ENCODE measurements around the gene TEAD4. TPM values are rescaled to one million over a fixed set of nuclear protein-coding genes. Genes with fewer than 3 reads are reported as not detected.

Gene TEAD4
- total RNA-seq, 1 experiment from 2014 or later = 33.8 TPM

- DNase-seq (ENCODE audit: unreplicated experiment) = no peak
- ChIA-PET POLR2A (no interaction called here), CTCF (no interaction called here)
- no peak for TF ChIP-seq CTCF (IDR thresholded peaks at IDR 0.05; ENCODE audit: unreplicated experiment)
- Mint-ChIP-seq H3K4me1 (ENCODE audit: insufficient read depth, unreplicated experiment) (peaks cover 10% of the 10 kb centered on the region), H3K27me3 (ENCODE audit: insufficient read depth, unreplicated experiment) (peaks cover under 1% of the 10 kb centered on the region), H3K27ac (ENCODE audit: low read depth, unreplicated experiment) (no peak overlapping the region), H3K36me3 (ENCODE audit: insufficient read depth, unreplicated experiment) (peaks cover 15% of the 10 kb centered on the region), H3K9me3 (ENCODE audit: unreplicated experiment) (no peaks in the 10 kb centered on the region), H3K4me3 (ENCODE audit: unreplicated experiment) (no peak overlapping the region)
- BruUV-seq (replicated peaks) = no TSS peak
- intact Hi-C loops (cut with micrococcal nuclease) = no loop called here
Observed at GRCh38 chr12:3044141-3044630, 85.0 kb downstream of the TEAD4 start.

- intact Hi-C loops (cut with micrococcal nuclease) = no loop called here
- ChIA-PET POLR2A (interaction anchor here (0.7 kb wide), 1 partner anchor 110 kb away, joined by 3 read pairs; no protein-coding TSS in a partner anchor), CTCF (interaction anchor here (0.5 kb wide), 1 partner anchor 39 kb away, joined by 3 read pairs; no protein-coding TSS in a partner anchor)
- Mint-ChIP-seq H3K9me3 (ENCODE audit: unreplicated experiment) (no peaks in the 10 kb centered on the region), H3K27ac (ENCODE audit: low read depth, unreplicated experiment) (no peak overlapping the region), H3K4me3 (ENCODE audit: unreplicated experiment) (no peak overlapping the region), H3K27me3 (ENCODE audit: insufficient read depth, unreplicated experiment) (peaks cover 14% of the 10 kb centered on the region), H3K4me1 (ENCODE audit: insufficient read depth, unreplicated experiment) (peaks cover 14% of the 10 kb centered on the region), H3K36me3 (ENCODE audit: insufficient read depth, unreplicated experiment) (peaks cover 5% of the 10 kb centered on the region)
- BruUV-seq (replicated peaks) = no TSS peak
- no peak for TF ChIP-seq CTCF (IDR thresholded peaks at IDR 0.05; ENCODE audit: unreplicated experiment)
- no peak for DNase-seq (ENCODE audit: unreplicated experiment)
Observed at GRCh38 chr12:3045494-3045893, 86.3 kb downstream of the TEAD4 start.

- H3K4me1 Mint-ChIP-seq (ENCODE audit: insufficient read depth, unreplicated experiment) = peaks cover 18% of the 10 kb centered on the region
- intact Hi-C loops (cut with micrococcal nuclease) = no loop called here
- no peaks in the 10 kb centered on the region for H3K36me3 Mint-ChIP-seq (ENCODE audit: insufficient read depth, unreplicated experiment)
- TF ChIP-seq CTCF (IDR thresholded peaks at IDR 0.05; ENCODE audit: unreplicated experiment) = no peak
- POLR2A ChIA-PET = no interaction called here
- H3K27ac Mint-ChIP-seq (ENCODE audit: low read depth, unreplicated experiment) = no peak overlapping the region
- no peaks in the 10 kb centered on the region for H3K9me3 Mint-ChIP-seq (ENCODE audit: unreplicated experiment)
- peaks cover 18% of the 10 kb centered on the region for H3K27me3 Mint-ChIP-seq (ENCODE audit: insufficient read depth, unreplicated experiment)
- BruUV-seq (replicated peaks) = no TSS peak
- H3K4me3 Mint-ChIP-seq (ENCODE audit: unreplicated experiment) = no peak overlapping the region
- no peak for DNase-seq (ENCODE audit: unreplicated experiment)
- CTCF ChIA-PET = interaction anchor here (0.6 kb wide), 2 partner anchors 111 to 1062 kb away, joined by 3 read pairs; no protein-coding TSS in a partner anchor
Observed at GRCh38 chr12:3045989-3046388, 86.8 kb downstream of the TEAD4 start.

DNA sequence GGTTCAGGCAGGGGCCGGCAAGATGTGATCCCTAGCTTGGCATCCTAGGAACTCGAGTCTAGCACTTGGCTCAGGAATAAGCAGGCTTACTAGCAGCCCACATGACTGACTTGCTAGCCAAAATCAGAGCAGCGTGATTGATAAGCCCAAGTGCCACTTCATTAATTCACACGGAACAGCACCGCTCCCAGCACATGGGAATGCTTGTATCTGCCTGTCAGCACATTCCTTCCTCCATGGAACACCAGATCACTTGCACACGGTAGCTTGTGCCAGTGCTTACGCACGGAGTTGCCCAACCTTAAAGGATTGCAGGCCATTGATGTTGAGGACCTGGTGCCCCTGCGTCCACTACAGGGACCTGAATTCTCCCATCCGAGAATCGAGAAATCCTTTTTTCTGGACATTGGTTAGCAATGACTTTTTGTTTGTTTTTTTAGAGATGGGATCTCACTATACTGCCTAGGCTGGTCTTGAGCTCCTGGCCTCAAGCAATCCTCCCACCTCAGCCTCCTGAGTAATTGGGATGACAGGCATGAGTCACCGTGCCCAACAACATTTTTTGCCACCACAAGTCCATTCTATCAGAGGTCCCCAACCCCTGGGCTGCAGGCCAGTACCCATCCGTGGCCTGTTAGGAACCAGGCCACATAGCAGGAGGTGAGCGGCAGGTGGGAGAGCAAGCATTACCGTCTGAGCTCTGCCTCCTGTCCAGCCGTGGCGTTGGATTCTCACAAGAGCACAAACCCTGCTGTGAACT lies 87.4 kb downstream of the TEAD4 start:
- Mint-ChIP-seq H3K9me3 (ENCODE audit: unreplicated experiment) (no peaks in the 10 kb centered on the region), H3K36me3 (ENCODE audit: insufficient read depth, unreplicated experiment) (no peaks in the 10 kb centered on the region), H3K4me3 (ENCODE audit: unreplicated experiment) (no peak overlapping the region), H3K4me1 (ENCODE audit: insufficient read depth, unreplicated experiment) (peaks cover 20% of the 10 kb centered on the region), H3K27ac (ENCODE audit: low read depth, unreplicated experiment) (no peak overlapping the region), H3K27me3 (ENCODE audit: insufficient read depth, unreplicated experiment) (peaks cover 25% of the 10 kb centered on the region)
- no TSS peak for BruUV-seq (replicated peaks)
- CTCF ChIA-PET = interaction anchor here (0.6 kb wide), 2 partner anchors 112 to 1061 kb away, joined by 3 read pairs; no protein-coding TSS in a partner anchor
- POLR2A ChIA-PET = no interaction called here
- intact Hi-C loops (cut with micrococcal nuclease) = no loop called here
- DNase-seq (ENCODE audit: unreplicated experiment) = peak; percentile 73
- TF ChIP-seq CTCF (IDR thresholded peaks at IDR 0.05; ENCODE audit: unreplicated experiment) = no peak
